HG03060 (cell line): ENCODE measurements around the gene PCGF3.
"Not testable (repeated sequence)": the region's sequence is repeated elsewhere in the genome, so short reads cannot be mapped to it uniquely, and the experiment has no call there.

ENCODE experiments used
- ATAC-seq: cut with Tn5 transposase; IDR thresholded peaks from one replicate; pipeline ENCODE4 v1.9.1; 2021; ENCODE audit warnings: low read depth, moderate number of reproducible peaks; ENCODE audit not compliant: unreplicated experiment

The PCGF3 gene

GRCh38 chr4:680928-681645, 24.5 kb upstream of the PCGF3 start:
- no peak for ATAC-seq

- ATAC-seq, result no peak
Measured at GRCh38 chr4:681736-682451, 23.7 kb upstream of the PCGF3 start.

- no peak for ATAC-seq
Measured at GRCh38 chr4:682490-683172, 23.0 kb upstream of the PCGF3 start.

DNA sequence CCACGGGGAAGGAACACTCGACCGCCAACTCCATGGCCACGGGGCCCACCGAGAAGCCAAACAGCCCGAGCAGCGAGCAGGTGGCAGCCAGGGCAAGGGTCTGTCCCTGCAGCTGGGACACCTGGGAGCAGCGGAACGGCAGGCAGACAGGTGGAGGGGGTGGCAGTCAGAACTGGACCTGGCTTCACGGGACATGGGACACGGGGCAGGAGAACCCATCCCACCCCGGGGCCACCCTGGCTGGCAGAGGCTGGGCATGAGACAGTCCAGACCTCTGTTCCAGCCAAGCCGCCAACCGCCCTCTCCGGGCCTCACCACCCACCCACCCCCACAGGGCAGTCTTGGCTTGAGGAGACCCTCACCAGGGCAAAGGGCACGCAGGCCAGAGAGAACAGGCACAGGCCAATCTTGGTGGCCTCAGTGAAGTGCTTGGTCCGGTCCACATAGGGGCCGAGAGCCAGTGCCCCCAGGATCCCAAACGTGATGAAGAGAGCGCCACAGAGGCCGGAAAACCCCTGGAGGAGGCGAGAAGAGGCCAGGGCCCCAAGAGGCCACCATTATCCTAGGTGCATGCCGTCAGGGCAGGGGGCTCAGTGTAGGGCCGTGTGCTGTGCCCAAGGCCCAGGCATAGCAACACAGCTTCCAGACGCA, 22.3 kb upstream of the PCGF3 start:
- no peak for ATAC-seq

DNA sequence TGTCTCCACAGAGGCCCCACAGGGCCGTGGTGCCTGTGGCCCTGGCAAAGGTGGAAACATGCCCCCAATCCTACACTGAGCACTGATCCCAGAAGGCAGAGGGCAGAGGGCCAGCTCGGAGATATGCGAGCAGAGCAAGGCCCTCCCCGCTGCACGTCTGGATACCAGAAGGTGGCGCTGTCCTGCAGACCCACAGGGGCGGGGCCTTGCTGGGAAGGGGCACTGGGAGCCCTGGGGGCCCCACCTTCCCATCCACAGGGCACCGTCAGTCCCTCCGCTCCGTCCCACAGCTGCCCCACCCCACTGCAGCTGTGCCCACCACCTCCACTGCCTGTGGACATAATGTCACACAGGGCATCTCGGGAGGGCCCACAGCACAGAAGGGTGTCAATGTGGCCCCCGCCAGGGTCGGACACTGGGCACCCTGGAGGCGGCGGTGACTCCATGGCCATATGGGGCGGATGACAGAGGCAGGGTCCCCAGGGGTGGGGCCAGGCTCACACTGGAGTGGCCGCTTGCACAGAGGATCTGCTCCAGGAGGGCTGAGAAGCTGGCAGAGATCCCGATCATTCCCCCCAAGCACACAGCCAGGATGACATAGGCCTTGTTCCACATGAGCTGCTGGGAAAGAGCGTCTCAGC, 21.5 kb upstream of the PCGF3 start:
- ATAC-seq, result no peak

DNA sequence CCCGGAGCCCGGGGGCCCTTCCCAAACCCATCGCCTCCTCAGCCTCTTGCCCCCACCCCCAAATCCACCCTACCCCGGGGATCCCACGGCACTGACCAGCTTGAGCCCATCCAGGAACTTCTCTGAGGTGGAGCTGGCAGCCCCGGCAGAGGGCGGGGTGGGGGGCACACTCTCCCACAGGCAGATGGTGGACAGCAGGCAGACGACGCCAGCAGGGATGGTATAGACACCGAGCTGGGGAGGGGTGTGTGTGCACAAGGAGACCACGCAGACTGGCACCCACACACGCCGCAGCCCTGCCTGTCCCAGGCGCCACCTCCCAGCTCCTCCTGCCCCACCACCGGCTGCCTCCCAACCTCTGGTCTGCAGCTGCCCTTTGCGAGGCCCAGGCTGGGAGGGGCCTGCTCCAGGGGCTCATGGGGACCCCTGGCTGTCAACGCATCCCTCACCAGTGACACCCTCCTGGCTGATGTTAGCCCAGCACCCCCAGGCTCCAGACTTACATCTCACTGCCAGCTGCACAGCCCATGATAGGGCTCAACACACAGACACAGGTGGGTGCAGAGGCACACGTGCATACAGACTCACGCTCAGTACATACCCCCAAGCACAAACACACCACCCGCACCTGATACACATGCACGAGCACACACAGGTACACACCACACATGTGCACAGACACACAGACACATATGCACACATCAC, 20.9 kb upstream of the PCGF3 start:
- no peak for ATAC-seq

DNA sequence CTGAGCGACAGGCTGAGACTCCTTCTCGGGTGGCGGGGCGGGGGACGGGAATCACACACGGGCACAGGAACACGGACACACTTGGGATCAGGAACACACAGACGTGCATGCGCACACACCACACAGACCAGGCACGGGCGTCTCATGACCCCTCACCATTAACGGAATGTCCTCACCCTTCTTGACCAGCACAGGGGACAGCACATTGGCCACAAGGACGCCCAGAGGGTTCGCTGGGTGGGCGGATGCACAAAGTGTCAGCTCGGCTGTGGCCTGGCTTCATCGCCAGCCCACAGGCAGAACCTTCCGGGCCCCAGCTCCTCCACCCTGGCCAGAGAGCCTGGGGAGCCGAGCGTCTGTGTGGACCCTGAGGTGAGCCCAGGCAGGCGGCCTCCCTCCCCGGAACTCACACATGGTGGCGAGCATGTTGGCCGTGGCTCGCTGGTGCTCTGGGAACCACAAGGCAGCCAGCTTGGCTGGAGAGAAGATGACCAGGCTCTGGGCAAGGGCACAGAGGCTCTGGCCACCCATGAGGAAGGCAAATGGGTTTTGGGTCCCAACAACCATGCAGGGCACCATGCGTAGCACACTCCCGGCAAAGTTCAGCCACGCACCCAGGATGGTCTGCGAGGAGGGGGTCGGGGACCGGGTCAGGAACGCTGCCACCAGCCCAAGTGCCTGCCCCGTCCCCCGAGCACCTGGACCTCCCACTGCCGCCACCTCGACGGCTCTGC, 19.8 kb upstream of the PCGF3 start:
- no peak for ATAC-seq

GRCh38 chr4:686413-687040, 19.1 kb upstream of the PCGF3 start:
- no peak for ATAC-seq

GRCh38 chr4:687048-687970, 18.3 kb upstream of the PCGF3 start:
- no peak for ATAC-seq

GRCh38 chr4:687971-688853, 17.4 kb upstream of the PCGF3 start:
- no peak for ATAC-seq

GRCh38 chr4:688854-689681, 16.6 kb upstream of the PCGF3 start, which contains the start of gene SLC49A3:
SLC49A3 (minus strand) TSS chr4:689151; CDS start chr4:689127, 24 bp downstream.
- no peak for ATAC-seq

GRCh38 chr4:689723-690122, 15.9 kb upstream of the PCGF3 start:
- ATAC-seq, result no peak

DNA sequence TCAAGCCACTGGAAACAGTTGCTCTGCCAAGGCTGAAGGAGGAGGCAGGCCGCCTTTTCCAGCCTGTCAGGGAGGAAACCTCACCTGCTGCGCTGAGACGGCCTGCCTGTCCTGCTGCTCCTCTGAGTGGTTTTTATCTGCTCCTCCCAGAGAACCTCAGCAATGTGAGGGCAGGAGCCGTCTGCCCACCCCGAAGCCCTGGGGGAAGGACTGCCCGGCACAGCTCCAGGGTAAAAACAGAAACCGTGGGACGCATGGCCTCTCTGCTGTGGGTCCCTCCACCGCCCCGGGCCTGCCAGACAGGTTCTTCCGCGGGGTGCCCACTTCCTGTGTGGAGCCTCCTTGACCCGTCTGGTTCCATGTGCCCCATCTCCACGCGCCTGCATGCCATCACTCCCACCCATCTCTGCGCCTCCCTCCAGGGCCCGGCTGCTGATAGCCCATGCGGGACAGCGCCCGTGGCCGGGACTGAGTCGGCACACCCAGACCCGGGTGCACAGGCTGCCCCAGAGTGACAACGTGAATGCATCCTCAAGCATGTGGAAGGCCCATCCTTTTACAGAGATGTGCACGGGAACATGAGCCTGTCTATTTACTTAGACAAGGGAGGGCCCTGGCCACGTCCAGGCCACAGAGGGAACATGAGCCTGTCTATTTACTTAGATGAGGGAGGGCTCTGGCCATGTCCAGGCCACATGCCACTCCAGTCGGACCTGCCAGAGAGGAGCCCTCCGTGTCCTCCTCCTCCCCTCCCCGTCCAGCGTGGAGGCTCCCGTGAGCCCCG, 12.7 kb upstream of the PCGF3 start:
- no peak for ATAC-seq

DNA sequence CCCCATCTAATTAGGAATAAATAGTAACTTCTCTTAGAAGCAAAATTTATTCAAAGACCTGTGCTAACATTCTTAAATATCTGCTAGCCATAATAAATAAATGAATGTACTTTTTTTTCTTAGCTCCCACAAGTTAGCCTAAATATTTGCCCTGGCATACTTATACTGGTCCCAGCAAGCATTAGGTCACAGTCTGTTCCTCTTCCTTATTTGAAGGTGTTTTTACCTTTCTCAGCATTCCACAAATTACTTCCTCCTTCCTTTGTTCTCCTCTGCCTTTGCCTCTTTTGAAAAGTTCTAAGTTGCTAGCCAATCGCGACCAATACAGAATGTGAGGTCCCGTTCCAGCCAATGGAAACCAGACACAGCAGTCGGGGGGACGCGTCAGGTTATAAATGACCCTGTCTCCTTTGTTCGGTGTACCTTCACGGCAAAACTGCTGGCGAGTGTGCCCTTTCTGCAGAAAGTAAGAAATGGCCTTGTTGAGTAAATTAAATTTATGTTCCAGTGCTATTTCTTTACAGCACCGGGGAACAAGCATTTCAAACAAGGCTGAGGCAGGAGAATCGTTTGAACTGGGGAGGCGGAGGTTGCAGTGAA, 11.2 kb upstream of the PCGF3 start:
- not testable (repeated sequence) for ATAC-seq
